HG03571 (cell line): Measurements from ENCODE around the gene TNFRSF8.

Experiments
- ATAC-seq: cut with Tn5 transposase; IDR thresholded peaks from one replicate; pipeline ENCODE4 v1.9.1; 2021; ENCODE audit not compliant: unreplicated experiment

TNFRSF8 gene

GRCh38 chr1:12153181-12153785 lies 90.2 kb downstream of the TNFRSF8 start:
- ATAC-seq = no peak

GRCh38 chr1:12155328-12155727 lies 92.2 kb downstream of the TNFRSF8 start:
- ATAC-seq = no peak

- ATAC-seq = no peak
Observed at GRCh38 chr1:12157366-12158231, 94.5 kb downstream of the TNFRSF8 start.

GRCh38 chr1:12158357-12159092 lies 95.4 kb downstream of the TNFRSF8 start:
- no peak for ATAC-seq

- no peak for ATAC-seq
Observed at GRCh38 chr1:12159816-12160215, 96.7 kb downstream of the TNFRSF8 start.

GRCh38 chr1:12161324-12161661 lies 98.2 kb downstream of the TNFRSF8 start:
- ATAC-seq = no peak

GRCh38 chr1:12161662-12162458 lies 98.8 kb downstream of the TNFRSF8 start:
- peak; percentile 71 for ATAC-seq

- ATAC-seq = no peak
Observed at GRCh38 chr1:12162459-12163137, 99.5 kb downstream of the TNFRSF8 start.

- ATAC-seq = no peak
Observed at GRCh38 chr1:12163210-12163609, 100.1 kb downstream of the TNFRSF8 start.

GRCh38 chr1:12164210-12164609 lies 101.1 kb downstream of the TNFRSF8 start:
- no peak for ATAC-seq

GRCh38 chr1:12165342-12165741 lies 102.2 kb downstream of the TNFRSF8 start:
- no peak for ATAC-seq

GRCh38 chr1:12166834-12167492 lies 103.9 kb downstream of the TNFRSF8 start, which contains the start of gene TNFRSF1B:
TNFRSF1B (plus strand) TSS chr1:12166991; CDS start chr1:12167092, 101 bp downstream.
- peak; percentile 55 for ATAC-seq

GRCh38 chr1:12167493-12168429 lies 104.7 kb downstream of the TNFRSF8 start:
- ATAC-seq = no peak

GRCh38 chr1:12168451-12169160 lies 105.5 kb downstream of the TNFRSF8 start:
- no peak for ATAC-seq

GRCh38 chr1:12169442-12170135 lies 106.5 kb downstream of the TNFRSF8 start:
- no peak for ATAC-seq

GRCh38 chr1:12170263-12170671 lies 107.2 kb downstream of the TNFRSF8 start:
- ATAC-seq = no peak

- no peak for ATAC-seq
Observed at GRCh38 chr1:12171206-12172041, 108.3 kb downstream of the TNFRSF8 start.
